ENCODE measurements around the gene TSPAN33.
"Not testable (repeated sequence)": the region's sequence is repeated elsewhere in the genome, so short reads cannot be mapped to it uniquely, and the experiment has no call there.

TSPAN33 gene

DNA sequence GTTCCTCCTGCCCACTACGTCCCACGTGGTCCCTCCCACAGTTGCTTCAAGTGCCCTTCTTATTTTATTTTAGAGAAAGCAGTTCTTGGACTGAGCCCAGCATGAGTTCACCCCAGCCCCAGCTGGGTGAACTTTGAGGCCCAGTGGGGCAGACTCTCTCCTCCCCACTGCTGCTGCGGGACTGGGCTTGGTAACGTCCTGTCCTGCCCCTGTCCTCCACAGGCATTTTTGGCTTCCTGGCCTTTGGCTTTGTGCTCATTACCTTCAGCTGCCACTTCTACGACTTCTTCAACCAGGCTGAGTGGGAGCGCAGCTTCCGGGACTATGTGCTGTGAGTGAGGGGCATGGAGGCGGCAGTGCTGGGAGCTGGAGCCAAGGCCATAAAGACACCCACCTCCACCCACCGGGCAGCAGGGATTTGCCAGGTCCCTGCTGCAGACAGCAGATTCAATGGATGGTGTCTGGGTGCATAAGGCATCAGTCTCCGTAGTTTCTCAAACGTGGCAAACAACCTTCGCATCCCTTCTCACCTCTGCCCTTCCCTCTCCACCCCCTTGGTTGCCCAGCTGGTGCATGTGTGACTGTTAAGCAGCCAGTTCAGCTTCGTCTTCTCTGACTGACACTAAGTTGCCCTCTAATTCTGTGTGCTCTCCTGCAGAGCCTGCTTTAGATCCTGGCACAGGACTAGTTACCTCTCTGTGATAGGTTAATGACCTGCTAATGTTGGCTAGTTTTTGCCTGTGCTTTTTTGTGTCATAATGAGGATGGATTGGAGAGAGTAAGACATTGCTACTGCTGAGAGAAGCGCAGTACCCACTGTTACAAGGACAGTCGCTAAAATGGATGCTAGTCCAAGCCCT, 64.8 kb downstream of the TSPAN33 start:
- DNase-seq (ENCODE audit: low read depth), result no peak

- DNase-seq (ENCODE audit: low read depth), result peak; percentile 32
These were observed 65.9 kb downstream of the TSPAN33 start for GRCh38 chr7:129210256-129210988.

DNA sequence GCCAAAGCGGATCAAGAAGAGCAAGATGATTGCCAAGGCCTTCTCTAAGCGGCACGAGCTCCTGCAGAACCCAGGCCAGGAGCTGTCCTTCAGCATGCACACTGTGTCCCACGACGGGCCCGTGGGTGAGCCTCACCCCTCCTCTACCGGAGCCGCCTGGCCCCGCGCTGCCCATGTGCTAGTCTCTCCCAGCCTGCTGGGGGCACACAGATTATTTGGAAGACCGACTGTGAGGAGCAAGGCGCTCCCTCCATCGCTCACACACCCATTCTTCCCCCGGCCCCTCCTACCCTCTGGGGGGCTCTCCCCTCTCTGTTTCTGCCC, 66.4 kb downstream of the TSPAN33 start:
- no peak for DNase-seq (ENCODE audit: low read depth)

- DNase-seq (ENCODE audit: low read depth), result no peak
These were observed 67.6 kb downstream of the TSPAN33 start for GRCh38 chr7:129212126-129212525.

DNA sequence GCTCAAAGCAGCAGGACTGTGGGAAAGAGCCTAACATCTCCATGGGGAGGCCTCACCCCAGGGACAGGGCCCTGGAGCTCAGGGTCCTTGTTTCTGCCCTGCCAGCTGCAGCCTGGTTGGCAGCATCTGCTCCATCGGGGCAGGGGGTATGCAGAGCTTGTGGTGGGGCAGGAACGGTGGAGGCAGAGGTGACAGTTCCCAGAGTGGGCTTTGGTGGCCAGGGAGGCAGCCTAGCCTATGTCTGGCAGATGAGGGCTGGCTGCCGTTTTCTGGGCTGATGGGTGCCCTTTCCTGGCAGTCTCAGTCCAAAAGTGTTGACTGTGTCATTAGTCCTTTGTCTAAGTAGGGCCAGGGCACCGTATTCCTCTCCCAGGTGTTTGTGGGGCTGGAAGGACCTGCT, 68.1 kb downstream of the TSPAN33 start:
- no peak for DNase-seq (ENCODE audit: low read depth)

- no peak for DNase-seq (ENCODE audit: low read depth)
These were observed 69.3 kb downstream of the TSPAN33 start for GRCh38 chr7:129213828-129214227.

DNA sequence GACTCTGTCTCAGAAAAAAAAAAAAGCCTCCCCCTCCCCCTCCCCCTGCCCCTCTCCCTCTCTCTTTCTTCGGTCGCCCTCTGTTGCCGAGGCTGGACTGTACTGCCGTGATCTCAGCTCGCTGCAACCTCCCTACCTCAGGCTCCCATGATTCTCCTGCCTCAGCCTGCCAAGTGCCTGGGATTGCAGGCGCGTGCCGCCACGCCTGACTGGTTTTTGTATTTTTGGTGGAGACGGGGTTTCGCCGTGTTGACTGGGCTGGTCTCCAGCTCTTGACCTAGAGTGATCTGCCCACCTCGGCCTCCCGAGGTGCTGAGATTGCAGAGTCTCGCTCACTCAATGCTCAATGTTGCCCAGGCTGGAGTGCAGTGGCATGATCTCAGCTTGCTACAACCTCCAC, 71.2 kb downstream of the TSPAN33 start:
- DNase-seq (ENCODE audit: low read depth), result not testable (repeated sequence)

- DNase-seq (ENCODE audit: low read depth), result not testable (repeated sequence)
These were observed 71.7 kb downstream of the TSPAN33 start for GRCh38 chr7:129216101-129216715.

- not testable (repeated sequence) for DNase-seq (ENCODE audit: low read depth)
These were observed 72.4 kb downstream of the TSPAN33 start for GRCh38 chr7:129216821-129217416.

- peak; percentile 65 for DNase-seq (ENCODE audit: low read depth)
These were observed 74.1 kb downstream of the TSPAN33 start for GRCh38 chr7:129218514-129219062.

- DNase-seq (ENCODE audit: low read depth), result not testable (repeated sequence)
These were observed 74.7 kb downstream of the TSPAN33 start for GRCh38 chr7:129219166-129219565.
